ENCODE data around the gene MYZAP. TPM values are rescaled to one million over a fixed set of nuclear protein-coding genes. Genes with fewer than 3 reads are reported as not detected.

Gene MYZAP
- total and polyA plus RNA-seq, 4 donors: 0.38 to 7.5 (median 2.5) TPM

- WGBS, 2 donors: 76 to 79% methylated on average over 5 of the region's 5 CpGs
- DNase-seq (no peak), ATAC-seq (ENCODE audit: low FRiP score) (no peak)
- intact Hi-C loops (cut with DNase I): loop anchor here (2.0 kb wide), 1 partner anchor 73 kb away; no protein-coding TSS in a partner anchor
- Histone ChIP-seq H3K27ac (ENCODE audit: low read depth in 1 of 2, low read length in 2 of 2) (no peak overlapping the region), H3K27me3 (ENCODE audit: control insufficient read depth in 1 of 2, insufficient read depth in 2 of 2, low read length in 1 of 2) (no peaks in the 10 kb centered on the region), H3K36me3 (ENCODE audit: control insufficient read depth in 1 of 2, insufficient read depth in 2 of 2, low read length in 1 of 2) (no peaks in the 10 kb centered on the region), H3K9me3 (ENCODE audit: control insufficient read depth, low read length) (no peaks in the 10 kb centered on the region), H3K4me3 (ENCODE audit: low read length in 2 of 2) (no peak overlapping the region), H3K4me1 (ENCODE audit: control insufficient read depth in 1 of 2, insufficient read depth in 2 of 2, low read length in 2 of 2) (peaks cover 0 to 3% of the 10 kb centered on the region in 2 donors)
Measured at GRCh38 chr15:57634290-57634689, 42.6 kb downstream of the MYZAP start.

GRCh38 chr15:57635300-57635909 lies 43.7 kb downstream of the MYZAP start:
- peaks cover 0 to 2% of the 10 kb centered on the region in 2 donors for H3K36me3 ChIP-seq (ENCODE audit: control insufficient read depth in 1 of 2, insufficient read depth in 2 of 2, low read length in 1 of 2)
- no peaks in the 10 kb centered on the region for H3K27me3 ChIP-seq (ENCODE audit: control insufficient read depth in 1 of 2, insufficient read depth in 2 of 2, low read length in 1 of 2)
- peaks cover 0 to 3% of the 10 kb centered on the region in 2 donors for H3K4me1 ChIP-seq (ENCODE audit: control insufficient read depth in 1 of 2, insufficient read depth in 2 of 2, low read length in 2 of 2)
- WGBS, 2 donors: 37 to 42% methylated on average over 7 of the region's 7 CpGs
- DNase-seq (no peak), ATAC-seq (ENCODE audit: low FRiP score) (peak; percentile 61)
- H3K27ac ChIP-seq (ENCODE audit: low read depth in 1 of 2, low read length in 2 of 2): peak overlapping the region; percentile 34 to 50
- no peaks in the 10 kb centered on the region for H3K9me3 ChIP-seq (ENCODE audit: control insufficient read depth, low read length)
- H3K4me3 ChIP-seq (ENCODE audit: low read length in 2 of 2): no peak overlapping the region
- intact Hi-C loops (cut with DNase I): loop anchor here (2.0 kb wide), 1 partner anchor 75 kb away; no protein-coding TSS in a partner anchor

GRCh38 chr15:57637846-57638245 lies 46.1 kb downstream of the MYZAP start:
- no peak overlapping the region for H3K27ac ChIP-seq (ENCODE audit: low read depth in 1 of 2, low read length in 2 of 2)
- H3K36me3 ChIP-seq (ENCODE audit: control insufficient read depth in 1 of 2, insufficient read depth in 2 of 2, low read length in 1 of 2): peaks cover 0 to 2% of the 10 kb centered on the region in 2 donors
- DNase-seq (no peak), ATAC-seq (ENCODE audit: low FRiP score) (no peak)
- no peaks in the 10 kb centered on the region for H3K9me3 ChIP-seq (ENCODE audit: control insufficient read depth, low read length)
- H3K4me3 ChIP-seq (ENCODE audit: low read length in 2 of 2): no peak overlapping the region
- no peaks in the 10 kb centered on the region for H3K27me3 ChIP-seq (ENCODE audit: control insufficient read depth in 1 of 2, insufficient read depth in 2 of 2, low read length in 1 of 2)
- H3K4me1 ChIP-seq (ENCODE audit: control insufficient read depth in 1 of 2, insufficient read depth in 2 of 2, low read length in 2 of 2): peaks cover 0 to 3% of the 10 kb centered on the region in 2 donors
- 97 to 99% methylated on average over 2 of the region's 2 CpGs for WGBS, 2 donors
- intact Hi-C loops (cut with DNase I): no loop called here

GRCh38 chr15:57639306-57639705 lies 47.6 kb downstream of the MYZAP start:
- DNase-seq: no peak
- Histone ChIP-seq H3K9me3 (ENCODE audit: control insufficient read depth, low read length) (no peaks in the 10 kb centered on the region), H3K27ac (ENCODE audit: low read depth in 1 of 2, low read length in 2 of 2) (no peak overlapping the region), H3K36me3 (ENCODE audit: control insufficient read depth in 1 of 2, insufficient read depth in 2 of 2, low read length in 1 of 2) (peaks cover 0 to 2% of the 10 kb centered on the region in 2 donors), H3K27me3 (ENCODE audit: control insufficient read depth in 1 of 2, insufficient read depth in 2 of 2, low read length in 1 of 2) (no peaks in the 10 kb centered on the region), H3K4me3 (ENCODE audit: low read length in 2 of 2) (no peak overlapping the region), H3K4me1 (ENCODE audit: control insufficient read depth in 1 of 2, insufficient read depth in 2 of 2, low read length in 2 of 2) (peaks cover 0 to 3% of the 10 kb centered on the region in 2 donors)
- 91 to 96% methylated on average over 6 of the region's 6 CpGs for WGBS, 2 donors
- ATAC-seq (ENCODE audit: low FRiP score): no peak
- intact Hi-C loops (cut with DNase I): no loop called here

- ATAC-seq (ENCODE audit: low FRiP score): no peak
- intact Hi-C loops (cut with DNase I): loop anchor here in 1 of 2 donors (10.0 kb wide), 1 partner anchor 424 kb away; the partner anchor contains the start of gene ALDH1A2
- H3K36me3 ChIP-seq (ENCODE audit: control insufficient read depth in 1 of 2, insufficient read depth in 2 of 2, low read length in 1 of 2): peaks cover 0 to 4% of the 10 kb centered on the region in 2 donors
- H3K27me3 ChIP-seq (ENCODE audit: control insufficient read depth in 1 of 2, insufficient read depth in 2 of 2, low read length in 1 of 2): no peaks in the 10 kb centered on the region
- H3K27ac ChIP-seq (ENCODE audit: low read depth in 1 of 2, low read length in 2 of 2): no peak overlapping the region
- WGBS, 2 donors: 54 to 61% methylated on average over 8 of the region's 8 CpGs
- no peak overlapping the region for H3K4me3 ChIP-seq (ENCODE audit: low read length in 2 of 2)
- H3K4me1 ChIP-seq (ENCODE audit: control insufficient read depth in 1 of 2, insufficient read depth in 2 of 2, low read length in 2 of 2): no peaks in the 10 kb centered on the region
- no peak for DNase-seq
- H3K9me3 ChIP-seq (ENCODE audit: control insufficient read depth, low read length): no peaks in the 10 kb centered on the region
Measured at GRCh38 chr15:57640930-57641682, 49.4 kb downstream of the MYZAP start.

GRCh38 chr15:57643826-57644225 lies 52.1 kb downstream of the MYZAP start:
- H3K27me3 ChIP-seq (ENCODE audit: control insufficient read depth in 1 of 2, insufficient read depth in 2 of 2, low read length in 1 of 2): no peaks in the 10 kb centered on the region
- intact Hi-C loops (cut with DNase I): loop anchor here in 1 of 2 donors (10.0 kb wide), 1 partner anchor 421 kb away; the partner anchor contains the start of gene ALDH1A2
- H3K36me3 ChIP-seq (ENCODE audit: control insufficient read depth in 1 of 2, insufficient read depth in 2 of 2, low read length in 1 of 2): peaks cover 0 to 4% of the 10 kb centered on the region in 2 donors
- no peaks in the 10 kb centered on the region for H3K9me3 ChIP-seq (ENCODE audit: control insufficient read depth, low read length)
- 93 to 96% methylated on average over 4 of the region's 4 CpGs for WGBS, 2 donors
- H3K4me3 ChIP-seq (ENCODE audit: low read length in 2 of 2): no peak overlapping the region
- ATAC-seq (ENCODE audit: low FRiP score): no peak
- DNase-seq: no peak
- peaks cover 0 to 1% of the 10 kb centered on the region in 2 donors for H3K4me1 ChIP-seq (ENCODE audit: control insufficient read depth in 1 of 2, insufficient read depth in 2 of 2, low read length in 2 of 2)
- H3K27ac ChIP-seq (ENCODE audit: low read depth in 1 of 2, low read length in 2 of 2): no peak overlapping the region

GRCh38 chr15:57646087-57646486 lies 54.4 kb downstream of the MYZAP start:
- ATAC-seq (ENCODE audit: low FRiP score) (no peak), DNase-seq (no peak)
- Histone ChIP-seq H3K27ac (ENCODE audit: low read depth in 1 of 2, low read length in 2 of 2) (no peak overlapping the region), H3K27me3 (ENCODE audit: control insufficient read depth in 1 of 2, insufficient read depth in 2 of 2, low read length in 1 of 2) (no peaks in the 10 kb centered on the region), H3K4me1 (ENCODE audit: control insufficient read depth in 1 of 2, insufficient read depth in 2 of 2, low read length in 2 of 2) (peaks cover 0 to 1% of the 10 kb centered on the region in 2 donors), H3K4me3 (ENCODE audit: low read length in 2 of 2) (no peak overlapping the region), H3K36me3 (ENCODE audit: control insufficient read depth in 1 of 2, insufficient read depth in 2 of 2, low read length in 1 of 2) (peaks cover 0 to 2% of the 10 kb centered on the region in 2 donors), H3K9me3 (ENCODE audit: control insufficient read depth, low read length) (no peaks in the 10 kb centered on the region)
- intact Hi-C loops (cut with DNase I): loop anchor here in 1 of 2 donors (10.0 kb wide), 1 partner anchor 419 kb away; the partner anchor contains the start of gene ALDH1A2
- WGBS, 2 donors: 96 to 99% methylated on average over 5 of the region's 5 CpGs

GRCh38 chr15:57647071-57647790 lies 55.5 kb downstream of the MYZAP start:
- H3K4me1 ChIP-seq (ENCODE audit: control insufficient read depth in 1 of 2, insufficient read depth in 2 of 2, low read length in 2 of 2): peaks cover 0 to 1% of the 10 kb centered on the region in 2 donors
- H3K27me3 ChIP-seq (ENCODE audit: control insufficient read depth in 1 of 2, insufficient read depth in 2 of 2, low read length in 1 of 2): no peaks in the 10 kb centered on the region
- WGBS, 2 donors: 62 to 74% methylated on average over 6 of the region's 6 CpGs
- H3K36me3 ChIP-seq (ENCODE audit: control insufficient read depth in 1 of 2, insufficient read depth in 2 of 2, low read length in 1 of 2): peaks cover 0 to 2% of the 10 kb centered on the region in 2 donors
- intact Hi-C loops (cut with DNase I): loop anchor here in 1 of 2 donors (10.0 kb wide), 1 partner anchor 418 kb away; the partner anchor contains the start of gene ALDH1A2
- DNase-seq (no peak), ATAC-seq (ENCODE audit: low FRiP score) (no peak)
- H3K27ac ChIP-seq (ENCODE audit: low read depth in 1 of 2, low read length in 2 of 2): no peak overlapping the region
- no peaks in the 10 kb centered on the region for H3K9me3 ChIP-seq (ENCODE audit: control insufficient read depth, low read length)
- no peak overlapping the region for H3K4me3 ChIP-seq (ENCODE audit: low read length in 2 of 2)

Measured in aorta (tissue), 5 donors.